NCI-H146 treated with DMSO at 0.1 percent for 48 hours (cell line): Measurements from ENCODE around the gene ALG6.
"Not testable (repeated sequence)": the region's sequence is repeated elsewhere in the genome, so short reads cannot be mapped to it uniquely, and the experiment has no call there.

Experiments used
- DNase-seq: peaks from one replicate; lab custom pipeline; 2025; ENCODE audit not compliant: unreplicated experiment; lab: John Stamatoyannopoulos, UW

Gene ALG6

DNA sequence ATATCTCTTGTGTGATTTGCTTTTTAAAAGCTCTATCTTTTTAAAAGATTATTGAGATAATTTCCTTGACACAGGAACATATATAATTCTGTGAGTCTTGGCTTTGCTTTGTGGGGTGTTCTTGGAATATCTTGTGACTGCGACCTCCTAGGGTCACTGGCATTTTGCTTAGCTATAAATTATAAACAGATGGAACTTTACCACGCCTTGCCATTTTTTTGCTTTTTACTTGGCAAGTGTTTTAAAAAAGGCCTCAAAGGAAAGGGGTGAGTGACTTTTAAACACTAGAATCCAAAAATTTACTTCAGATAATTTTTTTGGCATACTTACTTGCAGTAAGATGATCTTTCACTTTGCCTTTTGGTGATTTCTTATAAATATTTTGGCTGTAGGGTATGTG lies 43.6 kb downstream of the ALG6 start:
- DNase-seq: no peak

DNA sequence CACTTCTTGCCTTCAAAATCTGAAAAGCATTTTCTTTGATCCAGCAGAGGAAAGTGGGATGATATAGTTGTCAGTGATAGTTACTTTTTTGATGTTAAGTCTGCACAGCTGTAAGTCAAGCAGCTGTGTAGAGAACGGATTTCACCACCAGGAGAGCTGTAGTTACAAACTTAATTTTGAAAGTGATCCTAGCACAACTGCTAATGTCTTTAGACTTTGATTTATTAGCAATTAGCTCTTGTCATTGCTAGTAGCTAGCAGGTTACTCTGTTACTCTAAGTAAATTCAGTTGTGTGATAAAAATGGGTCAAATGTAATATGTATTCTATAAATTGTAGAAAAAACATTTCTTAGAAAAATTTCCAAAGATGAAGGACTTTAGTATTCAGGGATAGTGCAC lies 46.0 kb downstream of the ALG6 start:
- DNase-seq: no peak

DNA sequence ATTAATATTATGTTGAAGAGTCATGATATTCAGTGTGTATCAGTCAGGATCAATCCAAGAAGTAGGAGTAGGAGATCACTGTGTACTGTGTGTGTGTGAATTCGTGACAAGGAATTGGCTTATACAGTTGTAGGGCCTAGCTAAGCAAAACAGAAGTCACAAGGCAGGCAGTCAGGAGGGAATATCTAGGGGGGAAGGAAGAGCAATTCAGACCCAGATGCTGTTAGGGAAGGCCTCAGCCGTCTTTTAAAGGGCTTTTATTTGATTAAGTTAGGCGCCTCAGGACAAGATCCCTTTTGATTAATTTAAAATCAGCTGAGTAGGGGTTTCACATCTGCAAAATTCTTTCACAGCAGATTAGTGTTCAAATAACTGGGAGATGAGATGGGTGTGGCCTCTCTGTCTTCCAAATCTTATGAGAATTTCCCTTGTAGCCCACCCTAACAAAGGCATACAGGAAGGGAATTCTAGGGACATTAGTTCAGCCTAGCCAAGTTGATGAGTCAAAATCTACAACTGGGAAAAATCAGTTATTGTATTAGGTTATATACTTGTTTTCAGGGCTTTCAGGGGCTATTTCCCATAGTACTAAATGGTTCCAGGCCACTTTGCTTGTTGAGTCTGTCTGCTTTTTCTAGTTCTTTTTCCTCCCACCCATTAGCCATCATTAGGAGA lies 47.4 kb downstream of the ALG6 start:
- no peak for DNase-seq

DNA sequence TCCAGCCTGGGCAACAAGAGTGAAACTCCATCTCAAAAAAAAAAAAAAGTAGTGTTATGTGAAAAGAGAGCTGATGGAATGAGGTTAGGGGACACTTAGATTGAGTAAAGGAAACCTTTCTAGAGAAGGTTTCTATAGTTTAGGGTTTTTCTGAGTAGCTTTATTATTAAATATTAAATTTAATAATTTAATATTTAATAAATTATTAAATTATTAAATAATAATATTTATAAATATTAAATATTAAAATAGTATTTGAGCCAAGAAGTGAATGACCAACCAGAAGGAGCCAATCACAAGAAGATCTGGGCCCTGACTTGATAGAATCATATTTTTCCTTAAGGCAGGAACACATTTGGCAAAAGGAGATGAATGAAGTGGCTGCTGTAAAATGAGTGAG lies 50.7 kb downstream of the ALG6 start:
- DNase-seq: no peak

DNA sequence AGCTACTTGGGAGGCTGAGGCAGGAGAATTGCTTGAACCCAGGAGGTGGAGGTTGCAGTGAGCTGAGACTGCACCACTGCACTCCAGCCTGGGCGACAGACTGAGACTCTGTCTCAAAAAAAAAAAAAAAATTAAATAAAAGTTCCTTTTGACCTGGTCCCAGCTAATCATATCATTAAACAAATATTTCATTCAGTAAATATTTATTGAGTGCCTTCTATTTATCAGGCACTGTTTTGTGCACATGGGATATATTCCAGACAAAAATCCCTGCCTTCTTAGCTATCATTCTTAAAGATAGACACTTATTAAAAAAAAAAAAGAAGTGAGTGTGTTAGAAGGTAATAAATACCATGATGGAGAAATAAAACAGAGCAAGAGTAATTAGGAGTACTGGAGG lies 53.3 kb downstream of the ALG6 start:
- DNase-seq: not testable (repeated sequence)

DNA sequence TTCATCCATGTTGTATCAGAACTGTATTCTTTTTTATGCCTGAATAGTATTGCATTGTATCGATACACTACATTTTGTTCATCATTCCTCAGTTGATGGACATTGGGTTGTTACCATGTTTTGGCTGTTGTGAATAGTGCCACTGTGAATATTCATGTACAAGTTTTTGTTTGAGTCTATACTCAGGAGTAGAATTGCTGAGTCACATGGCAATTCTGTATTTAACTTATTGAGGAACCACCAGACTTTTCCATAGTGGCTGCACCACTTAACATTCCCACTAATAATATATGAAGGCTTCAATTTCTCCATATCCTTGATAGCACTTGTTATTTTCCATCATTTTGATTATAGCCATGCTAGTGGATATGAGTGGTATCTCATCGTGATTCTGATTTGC lies 56.2 kb downstream of the ALG6 start:
- no peak for DNase-seq

DNA sequence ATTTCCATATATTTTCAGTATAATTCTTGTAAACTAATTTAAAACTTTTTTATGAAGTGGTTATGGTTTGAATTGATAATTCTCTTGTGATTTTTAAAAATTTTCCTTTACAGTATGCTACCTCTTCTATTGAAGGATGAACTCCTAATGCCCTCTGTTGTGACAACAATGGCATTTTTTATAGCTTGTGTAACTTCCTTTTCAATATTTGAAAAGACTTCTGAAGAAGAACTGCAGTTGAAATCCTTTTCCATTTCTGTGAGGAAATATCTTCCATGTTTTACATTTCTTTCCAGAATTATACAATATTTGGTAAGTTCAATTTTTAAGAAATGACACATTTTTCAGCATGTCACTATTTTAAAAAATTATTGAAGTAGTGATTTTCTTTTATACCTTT lies 61.4 kb downstream of the ALG6 start:
- DNase-seq: no peak

DNA sequence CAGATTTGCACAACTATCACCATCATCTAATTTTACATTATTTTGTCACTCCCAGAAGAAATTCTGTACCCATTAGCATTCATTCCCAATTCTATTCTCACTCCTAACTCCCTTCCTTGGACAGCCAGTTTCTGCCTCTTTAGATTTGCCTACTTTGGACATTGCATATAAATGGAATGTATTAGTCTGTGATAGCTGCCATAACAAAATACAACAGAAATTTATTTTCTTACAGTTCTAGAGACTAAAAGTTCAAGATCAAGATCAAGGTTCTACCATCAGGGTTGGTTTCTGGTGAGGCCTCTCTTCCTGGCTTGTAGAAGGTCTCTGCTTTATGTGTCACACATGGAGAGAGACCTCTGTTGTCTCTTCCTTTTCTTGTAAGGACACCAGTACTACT lies 61.9 kb downstream of the ALG6 start:
- DNase-seq: no peak

DNA sequence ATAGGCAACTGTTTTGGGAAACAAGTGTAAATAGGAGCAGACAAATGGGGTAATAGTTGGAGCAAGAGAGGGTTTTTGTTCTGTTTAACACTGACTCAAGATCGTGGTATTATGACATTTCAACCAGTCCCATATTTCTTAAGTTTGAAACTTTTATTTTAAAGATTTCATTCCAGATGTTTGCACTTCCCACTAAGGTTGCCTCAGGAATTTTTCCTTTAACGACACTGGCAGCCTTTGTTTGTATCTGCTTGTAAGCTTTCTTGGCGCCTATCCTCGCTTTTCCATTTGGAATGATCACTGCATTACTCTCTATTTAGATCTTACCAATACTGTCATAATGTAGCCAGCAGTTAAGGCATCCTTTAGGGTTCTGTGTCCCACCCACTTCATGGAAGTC lies 67.7 kb downstream of the ALG6 start:
- no peak for DNase-seq

DNA sequence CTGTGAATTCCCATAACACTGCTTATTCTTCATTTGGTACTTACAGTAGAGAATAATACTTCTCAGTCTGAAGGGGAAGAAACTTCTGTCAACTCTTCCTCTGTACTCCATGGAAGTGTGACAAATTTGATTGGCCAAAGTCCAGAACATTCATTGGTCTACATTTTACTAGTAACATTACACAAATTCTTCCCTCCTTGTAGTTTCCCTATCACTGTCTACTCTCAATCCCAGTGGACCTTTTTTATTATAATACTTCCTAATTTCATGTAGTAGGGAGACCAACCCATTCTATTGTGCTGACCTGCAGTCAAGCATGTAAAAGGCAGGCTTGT lies 74.7 kb downstream of the ALG6 start:
- DNase-seq: no peak

DNA sequence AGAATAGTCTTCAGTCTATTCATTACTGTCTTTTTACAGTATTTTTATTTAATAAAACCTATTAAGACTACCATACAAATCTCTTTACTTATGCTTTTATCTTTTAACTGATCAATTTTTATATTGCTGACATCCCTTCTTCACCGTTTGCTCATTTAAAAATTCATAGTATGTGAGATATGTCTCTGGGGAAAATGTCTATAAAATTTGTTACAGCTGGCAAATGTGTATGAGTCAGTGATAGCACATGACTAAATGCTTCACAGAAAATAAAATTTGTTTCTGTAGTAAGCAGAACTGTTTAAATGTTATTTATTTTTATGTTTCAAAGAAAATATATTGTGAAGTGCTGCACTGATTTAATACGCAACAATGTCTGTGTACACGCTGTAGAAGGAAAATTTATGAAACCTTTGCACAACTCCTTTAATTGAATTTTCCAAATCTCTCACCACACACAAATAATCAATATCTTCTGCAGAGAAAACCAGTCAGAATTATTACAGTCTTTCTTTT lies 81.4 kb downstream of the ALG6 start:
- no peak for DNase-seq

DNA sequence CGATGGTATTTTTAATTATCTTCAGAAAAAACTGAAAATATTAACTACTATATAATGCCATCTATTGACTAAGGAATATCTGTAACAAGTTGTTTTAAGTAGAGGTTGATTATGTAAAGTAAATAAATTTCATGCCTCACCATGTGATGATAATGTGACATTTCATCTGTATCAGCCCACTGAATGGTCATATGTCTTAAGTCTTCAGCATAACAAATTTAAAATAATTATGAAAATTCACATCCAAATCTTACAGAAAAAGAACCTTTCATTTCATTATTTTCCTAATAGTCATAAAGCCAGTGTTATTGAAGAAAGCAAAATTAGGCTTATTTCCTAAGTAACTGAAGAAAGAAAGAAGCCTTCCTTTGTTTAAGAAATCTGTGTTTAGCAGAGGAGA lies 83.0 kb downstream of the ALG6 start:
- DNase-seq: no peak

DNA sequence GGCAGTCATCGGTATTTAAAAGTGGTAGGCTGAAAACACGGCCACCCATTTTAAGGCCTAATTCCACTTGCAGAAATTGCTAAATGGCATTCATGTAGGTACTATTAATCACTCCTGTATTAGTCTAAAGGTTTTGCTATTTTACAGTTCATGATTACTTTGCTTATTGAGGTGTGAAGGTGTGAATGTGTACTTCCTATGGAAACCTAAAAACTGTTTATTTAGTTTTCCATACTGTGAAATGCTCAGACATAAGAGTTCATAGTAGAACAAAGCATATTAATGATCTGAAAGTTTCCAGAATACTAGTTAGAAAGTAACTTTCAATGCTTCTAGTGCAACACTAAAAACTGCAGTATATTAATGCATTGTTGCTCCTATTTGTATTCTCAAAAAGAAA lies 85.8 kb downstream of the ALG6 start:
- no peak for DNase-seq

DNA sequence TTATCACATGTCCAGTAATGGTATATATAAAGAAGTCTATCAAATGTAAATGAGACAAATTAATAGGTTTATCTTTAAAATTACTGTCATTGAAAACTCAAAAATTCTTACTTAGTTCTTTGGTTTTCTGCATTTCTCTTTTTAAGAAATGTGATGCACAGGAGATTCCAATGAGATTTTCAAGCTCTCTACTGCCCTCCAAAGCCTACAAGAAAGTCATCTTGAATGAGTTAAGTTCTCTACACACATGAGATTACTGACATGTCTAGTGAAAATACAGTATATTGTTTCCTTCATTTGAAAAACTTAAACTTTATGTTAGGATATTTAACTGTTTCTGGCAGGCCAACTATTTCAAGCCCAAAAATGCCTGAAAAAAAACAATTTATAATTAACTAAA lies 86.8 kb downstream of the ALG6 start:
- no peak for DNase-seq

DNA sequence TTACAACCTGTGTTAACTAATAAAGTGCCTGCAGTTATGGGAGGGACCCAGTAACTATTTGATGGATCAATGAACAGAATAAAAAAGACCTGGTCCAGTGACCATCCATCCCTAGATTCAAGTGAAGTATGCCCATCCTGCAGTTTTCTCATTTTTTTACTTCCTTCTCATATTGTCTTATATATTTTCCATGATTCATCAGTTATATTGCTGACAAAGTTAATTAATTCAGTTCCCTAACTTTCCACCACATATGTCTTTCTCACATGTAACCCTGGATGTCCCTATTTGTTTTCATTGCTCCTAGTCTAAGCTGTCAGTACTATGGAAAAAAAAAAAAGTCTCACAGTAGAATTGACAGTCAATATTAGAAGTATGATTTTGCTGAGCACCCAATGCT lies 91.3 kb downstream of the ALG6 start:
- DNase-seq: no peak

DNA sequence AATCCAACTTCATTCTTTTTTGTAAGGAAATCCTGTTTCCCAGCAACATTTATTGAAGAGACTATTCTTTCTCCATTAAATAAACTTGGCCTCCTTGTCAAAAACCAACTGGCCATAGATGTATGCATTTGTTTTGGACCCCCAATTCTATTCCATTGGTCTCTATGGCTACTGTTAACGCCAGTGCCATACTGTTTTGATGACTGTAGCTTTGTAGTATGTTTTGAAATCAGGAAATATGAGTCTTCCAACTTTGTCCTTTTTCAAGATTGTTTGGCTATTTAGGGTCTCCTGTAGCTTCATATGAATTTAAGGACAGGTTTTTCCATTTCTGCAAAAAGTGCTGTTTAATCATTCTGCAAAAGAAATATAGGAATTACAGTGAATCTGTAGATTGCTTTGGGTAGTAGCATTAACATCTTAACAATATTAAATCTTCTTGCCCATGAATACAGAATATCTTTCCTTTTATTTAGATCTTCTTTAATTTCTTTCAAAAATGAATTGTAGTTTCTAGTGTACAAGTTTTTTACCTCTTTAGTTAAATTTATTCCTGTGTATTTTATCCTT lies 94.3 kb downstream of the ALG6 start:
- DNase-seq: no peak

DNA sequence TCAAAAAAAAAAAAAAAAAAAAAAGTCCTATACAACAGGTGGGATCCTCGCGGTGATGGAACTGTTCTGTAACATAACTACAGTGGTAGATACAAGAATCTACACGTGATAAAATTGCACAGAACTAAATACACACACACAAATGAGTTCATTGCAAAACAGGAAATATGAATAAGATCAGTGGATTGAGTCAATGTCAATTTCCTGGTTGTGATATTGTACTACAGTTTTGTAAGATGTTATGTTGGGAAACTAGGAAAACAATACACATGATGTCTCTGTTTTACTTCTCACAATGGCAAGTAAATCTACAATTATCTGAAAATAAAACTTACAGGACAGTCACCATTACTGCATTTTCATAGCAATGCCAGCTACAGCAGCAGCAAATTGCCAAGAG lies 95.8 kb downstream of the ALG6 start:
- no peak for DNase-seq

DNA sequence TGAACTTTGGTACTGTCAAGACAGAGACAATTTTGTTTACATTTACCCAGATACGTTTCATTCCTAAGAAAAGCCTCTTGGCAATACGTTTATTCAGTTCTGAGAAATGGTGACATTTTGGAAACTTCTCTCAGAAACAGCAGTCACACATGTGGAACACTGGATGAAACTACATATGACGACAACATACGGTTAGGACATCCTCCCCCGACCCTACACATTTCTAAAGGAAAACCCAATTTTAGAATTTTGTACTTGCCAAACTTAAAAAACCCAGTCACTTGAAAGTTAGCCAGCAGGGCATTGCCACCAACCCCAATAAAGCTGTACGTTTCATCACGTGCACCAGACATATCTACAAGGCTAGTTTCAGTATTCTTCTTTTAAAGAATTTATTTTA lies 98.8 kb downstream of the ALG6 start:
- DNase-seq: no peak

DNA sequence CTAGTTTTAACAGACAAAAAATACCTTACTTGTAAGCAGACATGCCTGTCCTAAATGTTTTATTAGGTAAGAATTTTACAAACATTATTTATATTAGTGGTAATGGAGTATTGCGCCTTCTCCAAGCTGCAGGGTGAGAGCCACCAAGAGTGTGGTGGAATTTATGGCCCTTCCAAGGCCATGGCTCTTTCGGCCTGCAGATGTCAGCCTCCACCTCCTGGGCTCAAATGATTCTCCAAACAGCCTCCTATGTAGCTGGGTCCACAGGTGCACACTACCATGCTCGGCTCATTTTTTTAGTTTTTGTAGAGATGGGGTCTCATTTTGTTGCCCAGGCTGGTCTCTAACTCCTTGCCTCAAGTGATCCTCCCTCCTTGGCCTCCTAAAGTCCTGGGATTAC lies 99.3 kb downstream of the ALG6 start:
- DNase-seq: no peak

DNA sequence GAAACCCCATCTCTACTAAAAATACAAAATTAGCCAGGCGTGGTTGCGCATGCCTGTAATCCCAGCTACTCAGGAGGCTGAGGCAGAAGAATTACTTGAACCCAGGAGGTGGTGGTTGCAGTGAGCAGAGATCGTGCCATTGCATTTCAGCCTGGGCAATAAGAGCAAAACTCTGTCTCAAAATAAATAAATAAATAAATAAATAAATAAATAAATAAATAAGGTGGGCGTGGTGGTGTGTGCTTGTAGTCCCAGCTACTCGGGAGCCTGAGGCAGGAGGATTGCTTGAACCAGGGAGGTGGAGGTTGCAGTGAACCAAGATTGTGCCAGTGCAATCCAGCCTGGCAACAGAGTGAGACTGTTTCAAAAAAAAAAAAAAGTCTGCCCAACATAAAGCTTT lies 101.3 kb downstream of the ALG6 start:
- not testable (repeated sequence) for DNase-seq

DNA sequence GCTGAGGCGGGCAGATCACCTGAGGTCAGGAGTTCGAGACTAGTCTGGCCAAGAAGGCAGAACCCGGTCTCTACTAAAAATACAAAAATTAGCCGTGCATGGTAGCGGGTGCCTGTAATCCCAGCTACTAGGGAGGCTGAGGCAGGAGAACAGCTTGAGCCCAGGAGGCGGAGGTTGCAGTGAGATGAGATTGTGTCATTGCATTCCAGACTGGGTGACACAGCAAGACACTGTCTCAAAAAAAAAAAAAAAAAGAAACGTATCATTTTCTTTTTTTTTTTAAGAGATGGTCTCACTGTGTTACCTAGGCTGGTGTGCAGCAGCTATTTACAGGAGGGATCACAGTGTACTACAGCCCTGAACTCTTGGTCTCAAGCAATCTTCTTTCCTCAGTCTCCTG lies 108.3 kb downstream of the ALG6 start:
- DNase-seq: no peak

DNA sequence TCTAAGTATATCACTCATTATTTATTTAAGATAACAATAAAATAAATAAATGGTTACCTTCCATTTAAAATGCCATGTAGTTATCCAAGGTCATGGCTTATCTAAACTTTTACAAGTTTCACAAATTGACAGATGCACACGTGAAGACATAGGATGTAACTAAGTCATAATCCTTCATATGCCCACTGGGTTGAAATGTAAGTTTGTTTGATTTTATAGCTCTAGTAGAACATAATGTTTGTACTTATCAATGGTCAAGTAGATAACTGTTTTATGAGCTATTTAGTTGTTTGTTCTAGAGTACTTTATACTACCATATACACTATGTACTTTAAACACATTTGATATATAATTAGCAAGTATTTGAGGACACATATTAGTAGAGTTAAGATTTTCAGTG lies 112.6 kb downstream of the ALG6 start:
- no peak for DNase-seq

DNA sequence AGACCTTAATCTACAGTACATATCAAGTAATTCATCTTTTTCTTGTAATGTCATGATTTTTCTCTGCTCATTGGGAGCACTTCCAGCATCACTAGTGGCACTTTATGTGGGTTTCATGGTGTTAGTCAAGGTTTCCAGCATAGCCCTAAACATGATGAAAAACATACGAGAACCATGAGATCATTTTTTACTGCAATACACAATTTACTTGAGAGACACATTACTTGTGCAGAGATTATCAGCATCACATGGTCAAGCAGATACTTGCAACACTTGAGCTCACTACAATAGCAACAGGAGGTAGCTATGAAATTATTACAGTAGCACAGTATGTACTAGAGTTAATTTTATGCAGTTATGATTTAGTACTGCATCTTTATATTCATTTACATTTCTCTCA lies 119.2 kb downstream of the ALG6 start:
- DNase-seq: no peak
